ENCODE data around the gene RFFL.
"Not testable (repeated sequence)": the region's sequence is repeated elsewhere in the genome, so short reads cannot be mapped to it uniquely, and the experiment has no call there.

The RFFL gene

GRCh38 chr17:35002876-35003551 lies 60.5 kb downstream of the RFFL start (continued):
- TF ChIP-seq, protein P1, sequence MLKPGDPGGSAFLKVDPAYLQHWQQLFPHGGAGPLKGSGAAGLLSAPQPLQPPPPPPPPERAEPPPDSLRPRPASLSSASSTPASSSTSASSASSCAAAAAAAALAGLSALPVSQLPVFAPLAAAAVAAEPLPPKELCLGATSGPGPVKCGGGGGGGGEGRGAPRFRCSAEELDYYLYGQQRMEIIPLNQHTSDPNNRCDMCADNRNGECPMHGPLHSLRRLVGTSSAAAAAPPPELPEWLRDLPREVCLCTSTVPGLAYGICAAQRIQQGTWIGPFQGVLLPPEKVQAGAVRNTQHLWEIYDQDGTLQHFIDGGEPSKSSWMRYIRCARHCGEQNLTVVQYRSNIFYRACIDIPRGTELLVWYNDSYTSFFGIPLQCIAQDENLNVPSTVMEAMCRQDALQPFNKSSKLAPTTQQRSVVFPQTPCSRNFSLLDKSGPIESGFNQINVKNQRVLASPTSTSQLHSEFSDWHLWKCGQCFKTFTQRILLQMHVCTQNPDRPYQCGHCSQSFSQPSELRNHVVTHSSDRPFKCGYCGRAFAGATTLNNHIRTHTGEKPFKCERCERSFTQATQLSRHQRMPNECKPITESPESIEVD (tag by site-specific recombination; IDR thresholded peaks at IDR 0.05): no peak
- TF ChIP-seq ZNF184 (tag by site-specific recombination; IDR thresholded peaks at IDR 0.05): no peak
- no peak for TF ChIP-seq HOXA7 (CRISPR knock-in tag; IDR thresholded peaks at IDR 0.05; ENCODE audit: borderline replicate concordance)
- no peak for TF ChIP-seq ZFHX2 (tag by site-specific recombination; conservative IDR thresholded peaks at IDR 0.05)
- TF ChIP-seq GLIS1 (tag by site-specific recombination; IDR thresholded peaks at IDR 0.05): no peak
- no peak for TF ChIP-seq ZNF302 (tag by site-specific recombination; IDR thresholded peaks at IDR 0.05; ENCODE audit: low read depth)
- TF ChIP-seq, protein P2, sequence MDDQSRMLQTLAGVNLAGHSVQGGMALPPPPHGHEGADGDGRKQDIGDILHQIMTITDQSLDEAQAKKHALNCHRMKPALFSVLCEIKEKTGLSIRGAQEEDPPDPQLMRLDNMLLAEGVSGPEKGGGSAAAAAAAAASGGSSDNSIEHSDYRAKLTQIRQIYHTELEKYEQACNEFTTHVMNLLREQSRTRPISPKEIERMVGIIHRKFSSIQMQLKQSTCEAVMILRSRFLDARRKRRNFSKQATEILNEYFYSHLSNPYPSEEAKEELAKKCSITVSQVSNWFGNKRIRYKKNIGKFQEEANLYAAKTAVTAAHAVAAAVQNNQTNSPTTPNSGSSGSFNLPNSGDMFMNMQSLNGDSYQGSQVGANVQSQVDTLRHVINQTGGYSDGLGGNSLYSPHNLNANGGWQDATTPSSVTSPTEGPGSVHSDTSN (CRISPR knock-in tag; IDR thresholded peaks at IDR 0.05): no peak

- POLR2A ChIA-PET: no interaction called here
- no peak overlapping the region for H3K27ac ChIP-seq (ENCODE audit: extremely low read depth, low read depth, low read length)
- CTCF ChIA-PET: interaction anchor here (1.2 to 1.3 kb wide), 2 partner anchors 13 to 117 kb away, joined by 3 to 5 read pairs; no protein-coding TSS in a partner anchor
- TF ChIP-seq GFI1B (tag by site-specific recombination; IDR thresholded peaks at IDR 0.05): no peak
- TF ChIP-seq ZNF510 (tag by site-specific recombination; IDR thresholded peaks at IDR 0.05; ENCODE audit: insufficient replicate concordance): no peak
- TF ChIP-seq KLF10 (tag by site-specific recombination; IDR thresholded peaks at IDR 0.05): no peak
- TF ChIP-seq, protein P3, sequence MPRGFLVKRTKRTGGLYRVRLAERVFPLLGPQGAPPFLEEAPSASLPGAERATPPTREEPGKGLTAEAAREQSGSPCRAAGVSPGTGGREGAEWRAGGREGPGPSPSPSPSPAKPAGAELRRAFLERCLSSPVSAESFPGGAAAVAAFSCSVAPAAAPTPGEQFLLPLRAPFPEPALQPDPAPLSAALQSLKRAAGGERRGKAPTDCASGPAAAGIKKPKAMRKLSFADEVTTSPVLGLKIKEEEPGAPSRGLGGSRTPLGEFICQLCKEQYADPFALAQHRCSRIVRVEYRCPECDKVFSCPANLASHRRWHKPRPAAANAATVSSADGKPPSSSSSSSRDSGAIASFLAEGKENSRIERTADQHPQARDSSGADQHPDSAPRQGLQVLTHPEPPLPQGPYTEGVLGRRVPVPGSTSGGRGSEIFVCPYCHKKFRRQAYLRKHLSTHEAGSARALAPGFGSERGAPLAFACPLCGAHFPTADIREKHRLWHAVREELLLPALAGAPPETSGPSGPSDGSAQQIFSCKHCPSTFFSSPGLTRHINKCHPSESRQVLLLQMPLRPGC (tag by site-specific recombination; IDR thresholded peaks at IDR 0.05): no peak
- TF ChIP-seq GLIS2 (tag by site-specific recombination; IDR thresholded peaks at IDR 0.05): no peak
- no peak for TF ChIP-seq ZNF596 (tag by site-specific recombination; IDR thresholded peaks at IDR 0.05)
- TF ChIP-seq ZIC2 (tag by site-specific recombination; IDR thresholded peaks at IDR 0.05): no peak
- TF ChIP-seq GLI4 (tag by site-specific recombination; IDR thresholded peaks at IDR 0.05): no peak
- TF ChIP-seq HOXC10 (CRISPR knock-in tag; IDR thresholded peaks at IDR 0.05): no peak
- no peak for TF ChIP-seq ZNF133 (tag by site-specific recombination; IDR thresholded peaks at IDR 0.05)
- TF ChIP-seq REST (tag by site-specific recombination; IDR thresholded peaks at IDR 0.05): no peak
- no peak overlapping the region for H3K4me3 ChIP-seq (ENCODE audit: low read depth, low read length)
- H3K36me3 ChIP-seq (ENCODE audit: control insufficient read depth in 2 of 2, insufficient read depth in 1 of 2, low read length in 2 of 2): peaks cover 23 to 96% of the 10 kb centered on the region in 2 experiments
- no peaks in the 10 kb centered on the region for H3K4me1 ChIP-seq (ENCODE audit: control insufficient read depth, insufficient read depth, low read length)
- no peaks in the 10 kb centered on the region for H3K9me3 ChIP-seq (ENCODE audit: control insufficient read depth, insufficient read depth, low read depth, low read length)
Measured at GRCh38 chr17:35001549-35001948, 62.0 kb downstream of the RFFL start.

GRCh38 chr17:35000965-35001364 lies 62.5 kb downstream of the RFFL start:
- H3K9me3 ChIP-seq (ENCODE audit: control insufficient read depth, insufficient read depth, low read depth, low read length); H3K4me1 ChIP-seq (ENCODE audit: control insufficient read depth, insufficient read depth, low read length); H3K4me3 ChIP-seq (ENCODE audit: low read depth, low read length); H3K27ac ChIP-seq (ENCODE audit: extremely low read depth, low read depth, low read length): not testable (repeated sequence)
- ChIA-PET CTCF (interaction anchor here (0.5 to 8.4 kb wide), 4 partner anchors 34 to 120 kb away, joined by 3 to 79 read pairs (median 6); partner anchors contain the start of genes FNDC8 and RAD51D), POLR2A (interaction anchor here (0.7 kb wide), 1 partner anchor 12 kb away, joined by 3 read pairs; no protein-coding TSS in a partner anchor)
- H3K36me3 ChIP-seq (ENCODE audit: control insufficient read depth in 2 of 2, insufficient read depth in 1 of 2, low read length in 2 of 2): peaks cover 29 to 96% of the 10 kb centered on the region in 2 experiments
